ENCODE measurements around the gene L1CAM.

Gene L1CAM

DNA sequence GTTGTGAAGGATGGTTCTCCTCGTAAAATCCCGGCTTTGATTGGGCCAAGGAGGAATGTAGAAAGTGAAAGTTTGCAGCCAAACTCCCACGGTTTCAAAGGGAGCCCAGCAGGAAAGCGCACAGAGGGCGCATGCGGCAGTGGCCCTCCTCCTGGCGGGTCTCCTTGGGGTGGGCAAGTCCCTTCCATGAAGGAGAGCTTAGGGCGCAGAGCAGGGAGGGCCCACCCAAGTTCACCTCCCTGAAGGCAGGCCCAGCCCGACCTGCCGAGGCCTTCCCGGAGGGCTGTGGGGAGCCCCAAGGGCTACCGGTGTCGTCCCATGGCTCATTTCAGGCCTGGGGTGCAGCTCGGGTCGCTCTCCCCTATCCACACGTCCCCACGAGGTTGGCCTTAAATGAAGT lies 57.7 kb downstream of the L1CAM start:
- no peak for TF ChIP-seq ZFX (IDR thresholded peaks at IDR 0.05; ENCODE audit: borderline replicate concordance)
- TF ChIP-seq, protein P1, sequence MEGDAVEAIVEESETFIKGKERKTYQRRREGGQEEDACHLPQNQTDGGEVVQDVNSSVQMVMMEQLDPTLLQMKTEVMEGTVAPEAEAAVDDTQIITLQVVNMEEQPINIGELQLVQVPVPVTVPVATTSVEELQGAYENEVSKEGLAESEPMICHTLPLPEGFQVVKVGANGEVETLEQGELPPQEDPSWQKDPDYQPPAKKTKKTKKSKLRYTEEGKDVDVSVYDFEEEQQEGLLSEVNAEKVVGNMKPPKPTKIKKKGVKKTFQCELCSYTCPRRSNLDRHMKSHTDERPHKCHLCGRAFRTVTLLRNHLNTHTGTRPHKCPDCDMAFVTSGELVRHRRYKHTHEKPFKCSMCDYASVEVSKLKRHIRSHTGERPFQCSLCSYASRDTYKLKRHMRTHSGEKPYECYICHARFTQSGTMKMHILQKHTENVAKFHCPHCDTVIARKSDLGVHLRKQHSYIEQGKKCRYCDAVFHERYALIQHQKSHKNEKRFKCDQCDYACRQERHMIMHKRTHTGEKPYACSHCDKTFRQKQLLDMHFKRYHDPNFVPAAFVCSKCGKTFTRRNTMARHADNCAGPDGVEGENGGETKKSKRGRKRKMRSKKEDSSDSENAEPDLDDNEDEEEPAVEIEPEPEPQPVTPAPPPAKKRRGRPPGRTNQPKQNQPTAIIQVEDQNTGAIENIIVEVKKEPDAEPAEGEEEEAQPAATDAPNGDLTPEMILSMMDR (IDR thresholded peaks at IDR 0.05), result no peak
- H3K27ac ChIP-seq, result no peak overlapping the region

DNA sequence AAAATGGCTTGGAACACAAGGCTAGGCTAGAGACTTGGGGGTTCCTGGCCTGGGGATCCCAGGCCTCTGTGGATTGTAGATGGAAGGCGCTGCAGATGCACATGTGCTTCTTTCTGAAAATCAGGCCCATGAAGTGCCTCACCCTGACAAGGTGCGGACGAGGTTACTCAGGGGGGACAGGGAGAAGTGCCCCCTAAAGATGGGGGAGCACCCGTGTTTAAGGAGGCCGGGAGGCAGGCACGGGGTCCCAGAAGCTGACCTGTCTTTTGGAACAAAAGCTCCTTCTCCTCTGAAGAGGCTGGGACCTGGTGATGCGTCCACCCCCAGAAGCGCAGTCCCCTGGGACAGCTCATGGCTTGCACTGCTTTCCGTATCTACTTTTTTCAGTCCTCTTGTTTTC lies 58.1 kb downstream of the L1CAM start:
- TF ChIP-seq ZFX (IDR thresholded peaks at IDR 0.05; ENCODE audit: borderline replicate concordance), result no peak
- TF ChIP-seq, protein P1 (IDR thresholded peaks at IDR 0.05), result no peak

DNA sequence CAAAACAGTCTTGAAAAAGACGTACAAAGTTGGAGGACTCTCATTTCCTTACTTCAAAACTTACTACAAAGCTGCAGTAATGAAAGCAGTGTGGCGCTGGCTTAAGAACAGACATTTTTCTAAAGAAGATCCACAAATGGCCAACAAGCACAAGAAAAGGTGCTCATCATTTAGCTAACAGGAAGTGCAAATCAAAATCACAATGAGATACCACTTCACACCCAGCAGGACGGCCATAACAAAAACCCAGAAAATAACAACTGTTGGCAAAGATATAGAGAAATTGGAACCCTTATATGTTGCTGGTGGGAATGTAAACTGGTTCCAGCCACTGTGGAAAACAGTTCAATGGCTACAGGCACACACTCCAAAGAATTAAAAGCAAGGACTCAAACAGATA lies 59.0 kb downstream of the L1CAM start:
- TF ChIP-seq, protein P1 (IDR thresholded peaks at IDR 0.05), result no peak
- no peak for TF ChIP-seq ZFX (IDR thresholded peaks at IDR 0.05; ENCODE audit: borderline replicate concordance)
- H3K27ac ChIP-seq, result no peak overlapping the region

More for the DNA sequence above, 58.1 kb downstream of the L1CAM start:
- H3K27ac ChIP-seq, result no peak overlapping the region

DNA sequence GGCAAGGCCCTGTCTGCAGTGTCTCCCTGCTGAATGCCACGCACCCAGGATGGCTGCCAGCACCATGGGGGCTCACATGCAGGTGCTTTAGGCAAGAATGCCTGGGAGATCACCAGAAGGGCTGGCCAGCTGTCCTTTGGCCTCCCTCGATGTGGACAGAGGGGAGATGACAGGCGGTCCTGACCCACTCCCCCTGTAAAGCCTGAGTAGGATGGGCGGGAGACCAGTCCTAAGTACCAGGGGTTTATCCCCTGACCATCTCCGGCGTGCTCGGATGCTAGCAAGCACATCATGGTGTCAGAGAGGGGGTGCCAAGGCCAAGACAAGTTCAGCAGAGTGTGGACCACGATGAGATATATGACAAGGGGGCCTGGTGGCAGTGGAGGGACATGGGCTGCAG lies 60.9 kb downstream of the L1CAM start:
- TF ChIP-seq ZFX (IDR thresholded peaks at IDR 0.05; ENCODE audit: borderline replicate concordance), result no peak
- TF ChIP-seq, protein P1 (IDR thresholded peaks at IDR 0.05), result no peak
- H3K27ac ChIP-seq, result no peak overlapping the region

DNA sequence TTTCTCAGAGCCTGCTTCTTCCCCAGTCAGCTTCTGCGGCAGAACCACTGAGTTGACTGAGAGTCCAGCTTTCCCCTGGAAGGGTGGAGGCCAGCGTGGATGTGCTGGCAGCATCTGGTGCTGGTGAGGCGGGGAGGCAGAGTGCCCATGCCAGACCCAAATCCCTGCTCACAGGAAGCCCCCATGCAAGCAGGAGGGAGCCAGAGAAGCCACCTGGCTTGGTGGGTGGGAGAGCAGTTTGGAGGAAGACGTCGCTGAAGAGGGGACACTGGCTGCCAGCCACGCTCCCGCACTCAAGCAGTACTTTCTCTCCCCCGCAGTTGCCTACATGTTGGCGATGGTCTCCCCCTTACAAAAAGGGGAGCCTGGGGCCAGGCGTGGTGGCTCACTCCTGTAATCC lies 61.6 kb downstream of the L1CAM start:
- no peak for TF ChIP-seq ZFX (IDR thresholded peaks at IDR 0.05; ENCODE audit: borderline replicate concordance)
- TF ChIP-seq, protein P1 (IDR thresholded peaks at IDR 0.05), result no peak
- H3K27ac ChIP-seq, result no peak overlapping the region

DNA sequence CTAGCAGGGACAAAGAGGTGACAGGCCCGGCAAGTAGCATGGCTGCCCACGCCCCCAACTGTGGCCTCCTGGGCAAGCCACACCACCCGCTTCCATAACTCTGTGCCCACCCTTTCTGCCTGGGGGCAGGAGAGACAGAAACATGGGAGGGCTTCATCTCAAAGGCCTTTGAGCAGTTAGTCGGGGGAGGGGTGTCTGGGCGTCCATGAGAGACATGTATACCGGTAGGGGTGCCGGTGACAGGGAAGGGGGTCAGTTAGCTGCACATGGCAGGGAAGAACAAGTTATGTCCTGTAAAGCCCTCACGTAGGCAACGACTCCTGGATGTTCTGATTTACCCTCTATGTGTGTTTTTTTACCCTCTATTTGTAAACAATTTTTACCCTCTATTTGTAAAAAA lies 64.9 kb downstream of the L1CAM start:
- TF ChIP-seq, protein P1 (IDR thresholded peaks at IDR 0.05), result no peak
- TF ChIP-seq ZFX (IDR thresholded peaks at IDR 0.05; ENCODE audit: borderline replicate concordance), result no peak
- H3K27ac ChIP-seq, result no peak overlapping the region

DNA sequence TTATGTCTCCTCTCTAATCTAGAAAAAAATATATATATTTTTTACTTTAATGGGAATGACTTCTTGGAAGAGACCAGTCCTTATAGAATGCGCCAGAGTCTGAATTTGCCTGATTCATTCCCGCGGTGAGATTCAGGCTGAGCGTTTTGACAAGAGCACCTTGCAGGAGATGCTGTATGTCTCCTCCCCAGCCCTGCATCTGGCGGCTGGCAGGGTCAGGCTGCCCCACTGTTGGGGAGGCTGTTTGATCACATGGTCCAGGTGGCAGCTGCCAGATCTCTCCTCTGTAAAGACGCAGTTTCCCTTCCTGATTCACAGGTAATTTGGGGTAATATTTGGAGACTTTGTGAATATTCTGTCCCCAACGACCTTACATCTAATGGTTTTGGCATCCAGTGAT lies 65.4 kb downstream of the L1CAM start:
- no peak for TF ChIP-seq ZFX (IDR thresholded peaks at IDR 0.05; ENCODE audit: borderline replicate concordance)
- TF ChIP-seq, protein P1 (IDR thresholded peaks at IDR 0.05), result no peak
- H3K27ac ChIP-seq, result no peak overlapping the region

Measured in 22Rv1 (cell line).